Retinal pigment epithelial cell (primary cell): Measurements from ENCODE around the gene SPR.
"Not testable (repeated sequence)": the region's sequence is repeated elsewhere in the genome, so short reads cannot be mapped to it uniquely, and the experiment has no call there.

Experiments used
- DNase-seq: peaks from one replicate; pipeline ENCODE4 v3.0.0-alpha.2; 2010; ENCODE audit warnings: low read depth
- H3K4me3 ChIP-seq: 2 replicates; pipeline ENCODE4 v1.5.1; 2011; ENCODE audit warnings: mild to moderate bottlenecking, low read length, control low read depth, moderate library complexity
- TF ChIP-seq, protein P1 (sequence below): conservative IDR thresholded peaks from 2 replicates; pipeline ENCODE4 v1.5.1; 2011; ENCODE audit warnings: low read depth, low read length, control low read depth, inconsistent platforms

Gene SPR

GRCh38 chr2:72895759-72896281 lies 8.6 kb downstream of the SPR start:
- TF ChIP-seq, protein P1, sequence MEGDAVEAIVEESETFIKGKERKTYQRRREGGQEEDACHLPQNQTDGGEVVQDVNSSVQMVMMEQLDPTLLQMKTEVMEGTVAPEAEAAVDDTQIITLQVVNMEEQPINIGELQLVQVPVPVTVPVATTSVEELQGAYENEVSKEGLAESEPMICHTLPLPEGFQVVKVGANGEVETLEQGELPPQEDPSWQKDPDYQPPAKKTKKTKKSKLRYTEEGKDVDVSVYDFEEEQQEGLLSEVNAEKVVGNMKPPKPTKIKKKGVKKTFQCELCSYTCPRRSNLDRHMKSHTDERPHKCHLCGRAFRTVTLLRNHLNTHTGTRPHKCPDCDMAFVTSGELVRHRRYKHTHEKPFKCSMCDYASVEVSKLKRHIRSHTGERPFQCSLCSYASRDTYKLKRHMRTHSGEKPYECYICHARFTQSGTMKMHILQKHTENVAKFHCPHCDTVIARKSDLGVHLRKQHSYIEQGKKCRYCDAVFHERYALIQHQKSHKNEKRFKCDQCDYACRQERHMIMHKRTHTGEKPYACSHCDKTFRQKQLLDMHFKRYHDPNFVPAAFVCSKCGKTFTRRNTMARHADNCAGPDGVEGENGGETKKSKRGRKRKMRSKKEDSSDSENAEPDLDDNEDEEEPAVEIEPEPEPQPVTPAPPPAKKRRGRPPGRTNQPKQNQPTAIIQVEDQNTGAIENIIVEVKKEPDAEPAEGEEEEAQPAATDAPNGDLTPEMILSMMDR: no peak
- DNase-seq: no peak
- peak overlapping the region; percentile 15 for H3K4me3 ChIP-seq

- no peak overlapping the region for H3K4me3 ChIP-seq
- TF ChIP-seq, protein P1: no peak
- no peak for DNase-seq
Measured at GRCh38 chr2:72896446-72896845, 9.2 kb downstream of the SPR start.

DNA sequence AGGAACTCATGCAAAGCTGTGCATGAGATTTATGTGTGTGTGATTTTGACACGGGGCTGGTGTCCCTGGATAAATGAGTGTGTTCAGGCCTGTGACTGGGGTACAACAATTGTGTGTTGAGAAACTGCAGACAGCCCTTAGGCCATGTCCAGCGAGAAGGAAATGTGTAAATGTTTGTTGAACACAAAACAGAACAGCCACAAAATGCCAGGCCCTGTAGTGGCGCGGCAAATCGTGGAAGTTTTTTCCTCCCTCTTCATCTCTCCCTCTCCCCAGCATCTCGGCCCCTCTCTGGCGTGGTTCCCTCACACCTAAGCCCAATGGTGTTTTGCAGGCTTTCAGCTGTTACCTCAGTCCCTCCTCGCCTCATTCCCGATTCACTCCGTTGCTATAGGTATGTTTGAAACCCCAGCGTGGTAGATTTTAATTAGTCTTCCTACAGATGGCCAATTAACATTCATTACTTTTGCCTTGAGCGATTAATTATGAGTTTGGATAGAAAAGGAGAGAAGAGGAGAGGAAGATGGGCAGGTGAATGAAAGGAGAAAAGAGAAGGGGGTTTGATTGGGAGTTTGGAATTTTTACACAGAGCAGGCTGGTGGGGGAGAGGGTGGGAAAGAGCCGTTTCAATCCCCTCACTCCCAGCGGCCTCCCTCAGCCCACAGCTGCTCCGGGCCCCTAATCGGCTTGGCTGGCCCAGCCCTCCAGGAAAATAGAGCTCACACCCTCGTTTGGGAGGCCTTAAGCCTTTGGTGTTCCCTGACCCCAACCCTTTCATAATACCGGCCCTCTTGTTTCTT lies 10.8 kb downstream of the SPR start:
- H3K4me3 ChIP-seq: no peak overlapping the region
- TF ChIP-seq, protein P1: no peak
- DNase-seq: no peak

DNA sequence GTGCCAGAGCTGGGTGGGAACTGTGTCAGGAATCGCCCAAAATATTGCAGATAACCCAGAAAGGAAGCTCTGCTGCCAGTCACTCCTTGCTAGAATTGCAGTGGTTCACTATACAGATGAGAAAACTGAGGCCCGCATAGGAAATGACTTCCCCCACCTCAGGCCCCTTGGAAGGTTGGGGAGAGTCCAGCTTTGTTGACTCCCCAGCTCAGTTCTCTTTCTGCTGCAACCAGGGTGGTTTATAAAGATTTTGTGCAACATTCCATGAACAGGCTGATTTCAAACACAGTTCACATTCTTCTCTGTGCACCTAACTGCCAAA lies 11.3 kb downstream of the SPR start:
- no peak overlapping the region for H3K4me3 ChIP-seq
- DNase-seq: no peak
- TF ChIP-seq, protein P1: no peak

- TF ChIP-seq, protein P1: no peak
- no peak overlapping the region for H3K4me3 ChIP-seq
- DNase-seq: no peak
Measured at GRCh38 chr2:72900191-72900825, 13.1 kb downstream of the SPR start.

GRCh38 chr2:72901426-72901825 lies 14.2 kb downstream of the SPR start:
- H3K4me3 ChIP-seq: no peak overlapping the region
- no peak for DNase-seq
- TF ChIP-seq, protein P1: no peak

GRCh38 chr2:72907369-72907768 lies 20.2 kb downstream of the SPR start:
- DNase-seq, H3K4me3 ChIP-seq: not testable (repeated sequence)
